CD4-positive, alpha-beta T cell treated with Interleukin-15 for 1 hour (primary cell): ENCODE data around the gene RTF1.
"Not testable (repeated sequence)": the region's sequence is repeated elsewhere in the genome, so short reads cannot be mapped to it uniquely, and the experiment has no call there.

Experiments used
- DNase-seq: peaks from one replicate; pipeline ENCODE4 v3.0.0-alpha.2; 2020

The RTF1 gene

DNA sequence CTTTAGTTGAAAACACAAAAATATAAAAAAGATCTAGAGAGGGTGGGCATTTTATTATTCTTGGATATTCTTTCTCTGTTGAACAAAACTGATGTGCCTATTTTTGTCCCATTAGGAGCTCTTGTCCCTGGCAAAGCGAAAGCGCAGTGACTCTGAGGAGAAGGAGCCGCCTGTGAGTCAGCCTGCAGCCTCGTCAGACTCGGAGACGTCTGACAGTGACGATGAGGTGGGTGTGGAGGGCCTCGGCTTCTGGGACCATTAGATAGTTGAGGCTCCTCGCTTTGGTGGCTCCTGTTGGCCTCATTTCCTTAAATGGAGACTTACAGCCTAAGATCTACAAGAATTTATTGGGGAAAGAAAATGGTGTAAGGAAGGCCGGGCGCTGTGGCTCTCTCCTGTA lies 21.3 kb downstream of the RTF1 start:
- no peak for DNase-seq

DNA sequence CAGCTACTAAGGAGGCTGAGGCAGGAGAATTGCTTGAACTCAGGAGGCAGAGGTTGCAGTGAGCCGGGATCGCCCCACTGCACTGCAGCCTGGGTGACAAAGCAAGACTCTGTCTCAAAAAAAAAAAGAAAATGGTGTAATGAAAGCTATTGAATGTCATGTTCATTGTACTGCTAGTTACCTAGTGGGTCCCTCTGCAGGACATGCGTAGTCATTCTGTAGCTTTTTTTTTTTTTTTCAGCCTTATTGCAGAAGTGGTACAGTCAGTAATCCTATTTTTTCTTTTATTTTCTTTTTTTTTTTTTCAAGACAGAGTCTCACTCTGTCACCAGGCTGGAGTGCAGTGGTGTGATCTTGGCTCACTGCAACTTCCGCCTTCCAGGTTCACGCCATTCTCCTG lies 21.9 kb downstream of the RTF1 start:
- not testable (repeated sequence) for DNase-seq

DNA sequence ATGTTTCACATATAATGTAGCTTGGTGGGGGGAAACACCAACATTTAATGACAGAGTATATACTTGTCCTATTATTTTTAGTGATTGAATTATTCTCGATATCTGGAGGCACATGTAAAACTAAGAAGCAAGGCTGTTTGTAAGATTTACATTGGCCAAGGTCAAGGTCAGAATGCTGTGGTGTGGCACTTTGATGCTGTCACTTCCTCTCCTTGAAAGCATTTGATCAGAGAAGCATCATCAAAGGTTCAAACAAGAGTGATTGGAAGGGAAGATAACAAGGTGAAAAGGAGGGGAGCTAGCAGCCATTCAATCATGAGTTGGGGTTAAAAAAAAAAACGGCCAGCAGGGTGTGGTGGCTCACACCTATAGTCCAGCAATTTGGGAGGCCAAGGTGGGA lies 26.4 kb downstream of the RTF1 start:
- no peak for DNase-seq

- DNase-seq, result no peak
Measured at GRCh38 chr15:41445399-41445798, 28.5 kb downstream of the RTF1 start.

DNA sequence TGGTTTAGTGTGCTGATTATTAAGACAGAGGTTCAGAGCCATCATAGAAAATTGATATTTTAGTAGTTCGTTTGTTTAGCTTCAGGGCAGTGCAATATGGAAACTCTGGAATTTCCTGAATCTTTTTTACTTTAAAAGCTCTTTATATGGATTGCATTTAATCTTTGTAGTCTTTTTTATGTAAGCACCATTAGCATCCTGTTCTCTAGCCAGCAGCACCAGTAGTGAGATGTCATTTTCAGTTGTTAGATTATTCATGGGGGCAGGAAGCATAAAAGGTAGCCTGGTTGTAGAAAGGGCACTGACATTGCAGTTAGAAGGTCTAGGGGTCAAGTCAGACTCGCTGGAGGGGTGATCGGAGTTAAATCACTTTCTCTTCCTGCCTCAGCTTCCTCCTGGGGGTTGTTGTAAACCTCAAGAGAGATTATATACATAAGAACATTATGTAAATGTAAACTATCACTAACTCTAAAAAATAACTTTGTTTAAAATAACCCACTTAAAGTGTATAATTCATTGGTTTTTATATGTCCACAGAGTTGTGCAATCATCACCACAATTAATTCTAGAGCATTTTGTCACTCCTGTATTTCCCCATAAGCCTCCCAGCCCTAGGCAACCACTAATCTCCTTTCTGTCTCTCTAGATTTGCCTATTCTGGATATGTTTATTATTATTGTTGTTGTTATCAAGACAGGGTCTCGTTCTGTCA lies 45.3 kb downstream of the RTF1 start:
- no peak for DNase-seq

DNA sequence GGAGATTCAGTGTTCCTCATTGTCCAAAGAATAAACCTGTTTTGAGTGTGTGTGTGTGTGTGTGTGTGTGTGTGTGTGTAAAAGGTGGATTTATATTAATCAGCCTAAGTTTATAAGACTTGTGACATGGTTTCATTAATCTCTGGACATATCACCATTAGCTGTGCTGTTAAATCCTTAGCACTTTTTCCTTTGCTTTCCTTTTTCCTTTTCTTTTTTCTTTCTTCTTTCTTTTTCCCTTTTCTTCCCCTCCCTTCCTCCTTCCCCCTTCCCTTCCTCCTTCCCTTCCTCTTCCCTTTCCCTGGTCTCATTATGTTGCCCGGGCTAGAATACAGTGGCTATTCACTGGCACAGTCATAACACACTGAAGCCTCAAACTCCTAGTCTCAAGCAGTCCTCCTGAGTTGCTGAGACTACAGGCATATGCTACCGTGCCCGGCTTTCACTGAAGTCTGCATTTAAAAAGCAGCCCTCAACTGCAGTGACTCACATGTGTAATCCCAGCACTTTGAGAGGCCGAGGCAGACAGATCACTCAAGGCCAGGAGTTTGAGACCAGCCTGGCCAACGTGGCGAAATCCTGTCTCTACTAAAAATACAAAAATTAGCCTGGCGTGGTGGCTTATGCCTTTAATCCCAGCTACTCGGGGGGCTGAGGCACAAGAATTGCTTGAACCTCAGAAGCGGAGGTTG lies 48.1 kb downstream of the RTF1 start:
- no peak for DNase-seq

- no peak for DNase-seq
Measured at GRCh38 chr15:41465822-41466421, 49.0 kb downstream of the RTF1 start.

GRCh38 chr15:41466711-41467110 lies 49.8 kb downstream of the RTF1 start:
- no peak for DNase-seq

DNA sequence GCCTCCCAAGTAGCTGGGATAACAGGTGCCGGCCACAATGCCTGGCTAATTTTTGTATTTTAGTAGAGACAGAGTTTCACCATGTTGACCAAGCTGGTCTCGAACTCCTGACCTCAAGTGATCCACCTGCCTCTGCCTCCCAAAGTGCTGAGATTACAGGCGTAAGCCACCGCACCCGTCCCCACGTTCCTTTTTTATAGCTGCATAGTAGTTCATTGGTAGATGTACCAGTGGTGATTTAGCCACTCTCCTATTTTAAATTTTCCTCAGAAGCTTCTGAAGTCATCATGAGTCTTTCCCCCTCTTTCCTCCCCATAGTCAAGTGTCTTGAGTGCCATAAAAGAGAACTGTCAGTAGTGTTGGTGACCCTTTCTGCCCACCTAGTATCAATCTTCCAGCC lies 52.7 kb downstream of the RTF1 start:
- DNase-seq, result not testable (repeated sequence)

DNA sequence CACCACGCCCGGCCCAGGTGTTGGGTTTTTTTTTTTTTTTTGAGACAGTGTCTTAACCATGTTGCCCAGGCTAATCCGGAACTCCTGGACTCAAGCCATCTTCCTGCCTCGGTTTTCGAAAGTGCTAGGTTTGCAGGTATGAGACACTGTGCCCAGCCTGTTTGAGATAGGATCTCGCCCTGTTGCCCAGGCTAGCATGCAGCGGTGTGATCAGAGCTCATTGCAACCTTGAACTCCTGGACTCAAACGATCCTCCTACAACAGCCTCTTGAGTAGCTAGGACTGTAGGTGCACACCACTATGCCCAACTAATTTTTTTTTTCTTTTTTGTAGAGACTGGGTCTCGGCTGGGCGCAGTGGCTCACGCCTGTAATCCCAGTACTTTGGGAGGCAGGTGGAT lies 56.5 kb downstream of the RTF1 start:
- DNase-seq, result no peak

DNA sequence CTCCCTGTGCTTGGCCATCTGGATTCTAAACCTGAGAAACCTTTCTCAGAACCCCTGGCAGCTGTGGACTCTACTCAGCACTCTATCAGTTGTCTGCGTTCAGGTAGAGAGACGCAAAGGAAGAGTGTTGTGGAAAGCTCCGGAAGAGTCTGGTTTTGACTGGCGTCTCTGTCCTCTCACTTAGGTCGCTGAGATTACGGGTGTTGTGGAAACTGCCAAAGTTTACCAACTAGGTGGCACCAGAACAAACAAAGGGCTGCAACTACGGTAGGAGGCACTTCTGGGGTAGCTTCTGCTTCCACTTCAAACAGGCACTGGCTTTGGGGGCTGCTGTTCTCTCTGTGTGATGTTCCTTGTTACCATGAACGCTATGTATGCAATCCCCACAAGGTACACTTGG lies 57.5 kb downstream of the RTF1 start:
- DNase-seq, result no peak

DNA sequence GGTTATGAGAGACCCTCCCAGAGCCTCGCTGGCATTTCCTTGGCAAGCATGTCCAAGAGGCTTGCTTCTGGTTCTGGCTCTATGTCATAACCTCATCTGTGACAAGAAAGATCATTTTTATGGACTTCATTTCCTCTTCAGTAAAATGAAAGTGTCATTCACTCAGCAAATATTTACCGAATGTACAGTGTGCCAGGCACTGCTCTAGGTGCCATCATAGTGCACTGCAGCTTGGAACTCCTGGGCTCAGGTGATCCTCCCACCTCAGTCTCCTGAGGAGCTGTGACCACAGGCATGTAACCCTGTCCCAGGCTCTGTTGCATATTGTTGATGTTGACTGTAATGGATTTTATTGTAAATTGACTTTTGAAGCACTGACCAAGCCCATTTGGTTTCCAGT lies 58.0 kb downstream of the RTF1 start:
- DNase-seq, result no peak

DNA sequence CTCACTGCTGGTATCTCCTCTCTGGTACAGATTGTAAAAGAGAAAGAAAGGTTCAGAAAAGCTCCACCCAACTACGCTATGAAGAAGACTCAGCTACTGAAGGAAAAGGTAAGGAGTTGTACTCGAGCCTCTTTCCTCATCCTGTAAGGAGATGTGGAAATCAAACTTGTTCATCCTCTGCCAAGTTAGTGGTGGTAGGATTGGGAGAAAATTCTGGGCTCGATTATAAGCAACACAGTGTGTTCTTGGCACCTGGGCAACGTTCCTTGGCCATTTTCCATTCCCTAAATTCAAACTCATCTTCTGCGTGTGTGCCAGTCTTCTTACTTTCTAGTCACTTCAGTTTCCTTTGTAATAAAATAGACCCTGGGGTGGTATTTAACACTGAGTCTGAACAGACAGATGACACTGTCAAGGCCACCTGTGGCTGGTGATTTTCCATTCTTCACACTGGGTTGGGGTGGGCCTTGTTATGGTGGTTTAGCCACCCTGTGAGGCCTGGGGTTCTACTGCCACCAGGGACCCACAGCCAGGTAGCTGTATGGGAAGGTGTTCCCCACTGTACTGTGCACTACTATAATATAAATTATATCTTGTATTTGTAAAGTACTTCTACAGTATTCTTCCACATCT lies 59.6 kb downstream of the RTF1 start:
- no peak for DNase-seq

DNA sequence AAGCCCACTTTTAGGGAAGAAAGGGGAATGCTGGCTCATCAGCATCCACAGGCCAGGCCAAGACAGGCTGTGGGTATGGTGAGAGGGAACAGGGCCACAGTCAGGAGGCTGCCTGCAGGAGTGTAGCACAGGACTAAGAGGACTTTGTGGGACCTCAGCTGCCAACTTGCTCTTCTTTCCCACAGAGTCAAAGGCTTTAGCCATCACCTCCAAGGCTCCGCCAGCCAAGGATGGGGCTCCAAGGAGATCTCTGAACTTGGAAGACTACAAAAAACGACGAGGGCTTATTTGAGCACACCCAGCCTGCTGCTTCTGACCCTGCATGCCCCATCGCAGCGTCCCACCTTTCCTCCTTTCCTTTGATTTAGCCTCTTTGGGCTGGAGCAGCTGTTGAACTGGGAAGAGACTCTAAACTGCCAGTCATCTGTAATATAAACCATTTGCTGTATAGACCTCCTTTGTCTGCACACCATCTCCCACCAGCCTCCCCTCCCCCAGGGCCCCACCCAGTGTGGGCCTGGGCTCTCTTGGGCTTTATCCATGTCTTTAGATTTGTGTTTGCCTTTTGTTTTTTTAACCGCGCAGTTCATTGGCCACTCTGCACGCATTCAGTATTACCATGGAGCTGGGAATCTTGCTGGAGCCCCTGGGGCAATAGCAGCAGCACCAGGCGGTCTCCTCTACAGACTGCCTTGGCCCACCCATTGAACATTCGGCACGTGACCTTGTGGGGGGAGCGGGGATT lies 63.7 kb downstream of the RTF1 start:
- no peak for DNase-seq

DNA sequence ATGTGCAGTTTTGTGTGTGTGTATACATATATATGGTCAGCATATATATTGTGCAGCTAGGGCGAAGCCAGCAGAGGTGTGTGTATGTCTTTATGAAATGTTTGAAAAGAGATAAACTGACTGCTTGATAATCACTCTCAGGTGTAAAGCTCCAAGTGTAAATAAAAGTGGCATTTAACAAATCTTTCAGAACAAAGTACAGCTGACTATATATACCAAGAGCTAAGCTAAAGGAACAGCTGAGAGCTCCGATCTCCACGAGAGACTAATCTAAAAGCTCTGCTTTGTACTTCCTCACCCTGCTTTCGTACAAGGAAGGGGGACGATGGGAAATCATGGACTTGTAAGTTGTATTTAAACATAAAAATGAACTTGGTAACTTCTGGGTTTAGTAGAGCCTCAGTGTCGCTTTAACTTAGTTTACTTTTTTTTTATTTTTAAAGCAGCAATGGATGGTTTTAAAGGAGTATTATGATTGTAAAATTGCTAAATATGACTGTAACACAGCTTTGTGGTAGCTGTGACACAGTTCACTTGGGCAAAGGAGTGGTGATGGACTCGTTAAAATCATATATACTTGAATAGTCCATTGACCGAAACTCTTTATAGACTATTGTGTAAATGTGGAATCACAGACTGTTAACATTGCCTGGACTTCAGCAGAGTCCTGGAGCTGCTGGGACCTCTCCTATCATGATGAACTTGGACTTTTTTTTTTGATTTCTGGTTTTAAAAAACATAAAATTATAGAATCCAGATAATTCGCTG lies 65.4 kb downstream of the RTF1 start:
- DNase-seq, result no peak

GRCh38 chr15:41483115-41483514 lies 66.2 kb downstream of the RTF1 start:
- no peak for DNase-seq

DNA sequence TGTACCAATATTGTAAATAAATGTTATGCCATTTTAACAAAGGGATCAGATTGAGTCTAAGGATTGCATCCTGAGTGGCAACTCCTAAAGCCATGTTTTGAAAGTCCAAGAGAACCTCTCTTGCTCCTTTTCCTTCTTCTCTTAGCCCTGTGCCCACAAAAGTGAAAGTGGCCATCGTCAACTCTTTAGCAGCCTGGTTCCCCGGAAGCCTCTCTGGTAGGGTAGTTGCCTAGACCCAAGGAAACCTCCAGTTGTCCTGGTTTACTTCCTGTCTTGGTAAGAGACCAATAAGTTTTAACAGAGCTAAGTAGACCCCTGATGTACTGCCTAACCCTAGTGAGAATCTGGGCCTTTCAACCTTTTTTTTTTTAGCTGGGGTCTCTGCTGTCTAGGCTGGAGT lies 66.6 kb downstream of the RTF1 start:
- DNase-seq, result no peak

GRCh38 chr15:41484937-41485625 lies 68.2 kb downstream of the RTF1 start:
- no peak for DNase-seq

DNA sequence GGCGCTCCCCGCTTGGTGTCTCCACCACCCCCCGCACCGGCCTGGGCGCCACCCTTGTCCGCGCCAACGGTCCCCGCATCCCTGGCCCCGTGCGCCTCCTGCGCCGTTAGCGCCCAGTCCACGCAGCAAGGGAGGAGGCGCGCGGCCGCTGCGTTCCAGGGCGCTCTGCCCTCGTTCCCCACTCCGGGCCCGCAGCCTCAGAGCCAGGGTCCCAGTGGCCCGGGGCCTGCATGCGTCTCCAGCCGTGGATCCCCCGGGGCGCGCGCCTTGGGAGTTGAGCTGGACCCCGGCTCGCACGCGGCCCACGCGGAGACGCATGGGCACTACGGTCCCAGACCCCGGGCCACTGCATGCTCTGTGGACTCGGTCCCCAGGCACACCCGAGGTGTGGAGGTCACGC lies 69.4 kb downstream of the RTF1 start:
- no peak for DNase-seq

GRCh38 chr15:41487381-41487780 lies 70.5 kb downstream of the RTF1 start:
- DNase-seq, result no peak

GRCh38 chr15:41487802-41488201 lies 70.9 kb downstream of the RTF1 start:
- DNase-seq, result no peak

- no peak for DNase-seq
Measured at GRCh38 chr15:41489641-41490040, 72.7 kb downstream of the RTF1 start.
